ENCODE data around the gene MAN1C1.

MAN1C1 gene

GRCh38 chr1:25799352-25799934 is 182.9 kb downstream of the MAN1C1 start:
- no peak for DNase-seq (ENCODE audit: low read depth)
- no peak for TF ChIP-seq CTCF (conservative IDR thresholded peaks at IDR 0.05; ENCODE audit: low read depth, low read length)
- H3K4me3 ChIP-seq (ENCODE audit: low read depth, low read length), result peak overlapping the region; percentile 59

- no peak for TF ChIP-seq CTCF (conservative IDR thresholded peaks at IDR 0.05; ENCODE audit: low read depth, low read length)
- peak; percentile 47 for DNase-seq (ENCODE audit: low read depth)
- H3K4me3 ChIP-seq (ENCODE audit: low read depth, low read length), result peak within 1 kb of the TSS; percentile 67
These were observed 183.5 kb downstream of the MAN1C1 start, which contains the start of gene SELENON for GRCh38 chr1:25799935-25800702. Gene SELENON (plus strand): TSS chr1:25800193. CDS start chr1:25800231, 38 bp downstream.

GRCh38 chr1:25800703-25801377 is 184.2 kb downstream of the MAN1C1 start:
- H3K4me3 ChIP-seq (ENCODE audit: low read depth, low read length), result peak overlapping the region; percentile 67
- no peak for DNase-seq (ENCODE audit: low read depth)
- TF ChIP-seq CTCF (conservative IDR thresholded peaks at IDR 0.05; ENCODE audit: low read depth, low read length), result no peak

- no peak for TF ChIP-seq CTCF (conservative IDR thresholded peaks at IDR 0.05; ENCODE audit: low read depth, low read length)
- no peak for DNase-seq (ENCODE audit: low read depth)
- H3K4me3 ChIP-seq (ENCODE audit: low read depth, low read length), result no peak overlapping the region
These were observed 186.3 kb downstream of the MAN1C1 start for GRCh38 chr1:25802915-25803314.

GRCh38 chr1:25803368-25803767 is 186.8 kb downstream of the MAN1C1 start:
- H3K4me3 ChIP-seq (ENCODE audit: low read depth, low read length), result no peak overlapping the region
- no peak for DNase-seq (ENCODE audit: low read depth)
- no peak for TF ChIP-seq CTCF (conservative IDR thresholded peaks at IDR 0.05; ENCODE audit: low read depth, low read length)

- DNase-seq (ENCODE audit: low read depth), result no peak
- no peak for TF ChIP-seq CTCF (conservative IDR thresholded peaks at IDR 0.05; ENCODE audit: low read depth, low read length)
- H3K4me3 ChIP-seq (ENCODE audit: low read depth, low read length), result no peak overlapping the region
These were observed 187.8 kb downstream of the MAN1C1 start for GRCh38 chr1:25804244-25804963.

Data from choroid plexus epithelial cell (primary cell).